Nephron progenitor cell (in vitro differentiated cells): ENCODE results near the gene EEF1A2.

Source experiments
- DNase-seq: peaks from one replicate; pipeline ENCODE4 v3.0.0; 2021
- H3K27ac Mint-ChIP-seq: 2 replicates; pipeline ENCODE4 v1.8.0; 2021; ENCODE audit warnings: mild to moderate bottlenecking, moderate library complexity, mixed read lengths
- H3K27me3 Mint-ChIP-seq: 2 replicates; pipeline ENCODE4 v1.8.0; 2021; ENCODE audit warnings: mild to moderate bottlenecking, low read depth, mixed read lengths; ENCODE audit not compliant: poor library complexity
- H3K36me3 Mint-ChIP-seq: 2 replicates; pipeline ENCODE4 v1.8.0; 2021; ENCODE audit warnings: low read depth, mixed read lengths
- H3K4me1 Mint-ChIP-seq: 2 replicates; pipeline ENCODE4 v1.8.0; 2021; ENCODE audit warnings: mixed read lengths
- H3K4me3 Mint-ChIP-seq: 2 replicates; pipeline ENCODE4 v1.8.0; 2021; ENCODE audit warnings: mild to moderate bottlenecking, moderate library complexity, mixed read lengths
- H3K9me3 Mint-ChIP-seq: 2 replicates; pipeline ENCODE4 v1.8.0; 2021; ENCODE audit warnings: mild to moderate bottlenecking, moderate library complexity, mixed read lengths
- CTCF ChIP-seq: fragments of 200-600 bp; sonication (generic); IDR thresholded peaks from 2 replicates; pipeline ENCODE4 v1.5.0; 2021; ENCODE audit warnings: antibody characterized with exemption

The EEF1A2 gene

GRCh38 chr20:63439866-63440265 lies 59.0 kb downstream of the EEF1A2 start:
- H3K9me3 Mint-ChIP-seq, result peaks cover 9% of the 10 kb centered on the region
- H3K4me3 Mint-ChIP-seq, result no peak overlapping the region
- DNase-seq, result no peak
- H3K27me3 Mint-ChIP-seq, result peaks cover 4% of the 10 kb centered on the region
- no peaks in the 10 kb centered on the region for H3K36me3 Mint-ChIP-seq
- no peak overlapping the region for H3K27ac Mint-ChIP-seq
- peaks cover 5% of the 10 kb centered on the region for H3K4me1 Mint-ChIP-seq
- no peak for TF ChIP-seq CTCF

GRCh38 chr20:63438121-63438520 lies 60.8 kb downstream of the EEF1A2 start:
- Mint-ChIP-seq H3K36me3 (no peaks in the 10 kb centered on the region), H3K9me3 (peaks cover 6% of the 10 kb centered on the region), H3K4me3 (no peak overlapping the region), H3K27ac (no peak overlapping the region), H3K4me1 (peaks cover 12% of the 10 kb centered on the region), H3K27me3 (peaks cover 4% of the 10 kb centered on the region)
- no peak for TF ChIP-seq CTCF
- DNase-seq, result no peak
